Fibroblast of villous mesenchyme (primary cell): ENCODE measurements around the gene ZMYND19. TPM values are rescaled to one million over a fixed set of nuclear protein-coding genes. Genes with fewer than 3 reads are reported as not detected.
A peak's percentile ranks its signal among the peaks of the same experiment; 100 is the strongest.

Source experiments
- DNase-seq: peaks from one replicate; pipeline ENCODE4 v3.0.0-alpha.2; 2010; ENCODE audit warnings: low read depth
- H3K4me3 ChIP-seq: 2 replicates; pipeline ENCODE4 v1.5.1; 2011; ENCODE audit warnings: low read depth, mild to moderate bottlenecking, low read length
- CTCF ChIP-seq: IDR thresholded peaks from 2 replicates; pipeline ENCODE4 v1.5.1; 2012; ENCODE audit warnings: low read depth, mild to moderate bottlenecking, low read length; ENCODE audit not compliant: insufficient read depth
- total RNA-seq: library from RNA; depleted of rRNA; stranded (reverse); fragments of >200 nt; gene quantifications from 2 replicates; pipeline ENCODE4 v1.2.3, GENCODE V29; 2012

Gene ZMYND19
- total RNA-seq, 1 donor: 18.6 TPM

DNA sequence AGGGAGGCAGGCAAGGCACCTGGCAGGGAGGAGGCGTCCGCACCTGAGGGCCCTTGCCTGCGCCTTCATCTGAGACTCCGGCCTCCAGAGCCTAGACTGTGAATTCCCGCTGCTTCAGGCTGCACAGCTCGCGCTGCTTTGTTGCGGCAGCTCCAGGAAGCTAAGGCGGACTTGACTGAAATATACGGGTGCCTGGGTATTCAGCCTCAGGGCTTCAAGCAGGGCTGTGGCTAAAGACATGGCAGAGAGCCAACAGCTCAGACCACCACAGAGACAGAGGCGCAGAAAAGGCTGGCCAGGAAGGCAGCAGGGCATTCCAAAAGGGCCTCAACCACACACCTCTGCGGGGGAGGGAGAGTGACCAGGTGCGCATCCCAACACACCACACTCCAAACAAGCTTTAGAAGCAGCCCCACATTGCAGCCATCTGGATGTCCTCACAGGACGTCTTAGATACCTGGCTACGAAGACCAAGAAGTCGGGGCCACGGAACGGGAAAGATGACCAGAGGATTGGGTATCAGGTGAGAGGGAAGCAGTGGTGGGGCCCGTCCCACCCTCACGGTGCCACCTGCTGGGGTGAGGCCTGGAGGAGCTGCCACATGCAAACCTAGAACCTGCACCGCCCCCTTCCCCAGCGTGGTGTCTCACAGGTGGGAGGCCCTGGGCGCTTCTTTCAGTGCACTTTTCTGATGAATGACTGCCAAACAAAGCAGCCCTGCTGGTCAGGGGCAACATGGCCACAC lies 9.9 kb downstream of the ZMYND19 start:
- no peak for DNase-seq
- TF ChIP-seq CTCF: no peak
- no peak overlapping the region for H3K4me3 ChIP-seq

GRCh38 chr9:137579259-137579604 lies 11.1 kb downstream of the ZMYND19 start:
- TF ChIP-seq CTCF: no peak
- no peak for DNase-seq
- H3K4me3 ChIP-seq: peak overlapping the region; percentile 86

DNA sequence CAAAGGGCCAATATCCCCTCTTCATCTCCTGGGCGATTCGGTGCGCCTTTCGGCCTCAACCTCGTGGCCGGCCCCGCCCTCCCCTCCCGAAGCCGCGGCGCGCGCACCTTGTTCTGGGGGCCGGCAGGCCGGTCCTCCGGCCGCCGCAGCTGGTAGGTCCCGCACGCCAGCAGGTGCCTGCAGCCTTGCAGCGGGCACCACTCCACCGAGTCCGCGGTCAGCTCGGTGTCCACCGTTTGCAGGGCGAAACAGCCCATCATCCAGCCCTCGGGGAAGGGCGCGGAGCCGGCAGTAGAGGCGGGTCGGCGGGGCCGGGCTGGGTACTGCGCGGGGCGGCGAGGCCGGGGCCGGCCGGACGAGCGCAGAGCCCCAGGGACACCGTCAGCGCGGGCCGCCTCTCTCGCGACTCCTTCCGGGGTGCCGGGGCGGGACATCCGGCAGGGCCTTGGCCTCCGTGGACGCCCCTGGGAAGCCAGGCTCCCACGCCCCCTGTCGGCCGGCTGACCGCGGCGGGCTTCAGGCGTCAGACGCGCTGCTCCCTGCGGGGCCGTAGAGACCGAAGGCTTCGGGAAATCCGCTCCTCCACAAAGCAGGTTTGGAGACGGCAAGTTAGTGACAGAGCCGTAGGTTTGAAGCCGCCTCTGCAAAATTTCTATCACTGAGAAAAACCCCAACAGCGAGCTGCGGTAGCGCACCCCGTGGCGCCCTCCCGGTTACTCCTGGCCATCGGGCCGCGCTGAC lies 11.6 kb downstream of the ZMYND19 start, which contains the start of gene DPH7:
Gene DPH7, minus strand, starts transcription at position 408 of the 741 bp plus-strand sequence. Its CDS starts 148 bp downstream, at position 260.
- TF ChIP-seq CTCF: peak; percentile 89
- peak; percentile 90 for DNase-seq
- H3K4me3 ChIP-seq: peak within 1 kb of the TSS; percentile 86

GRCh38 chr9:137575716-137576411 lies 14.4 kb downstream of the ZMYND19 start:
- no peak for TF ChIP-seq CTCF
- H3K4me3 ChIP-seq: no peak overlapping the region
- DNase-seq: no peak

GRCh38 chr9:137575364-137575715 lies 15.0 kb downstream of the ZMYND19 start:
- peak; percentile 77 for DNase-seq
- TF ChIP-seq CTCF: no peak

DNA sequence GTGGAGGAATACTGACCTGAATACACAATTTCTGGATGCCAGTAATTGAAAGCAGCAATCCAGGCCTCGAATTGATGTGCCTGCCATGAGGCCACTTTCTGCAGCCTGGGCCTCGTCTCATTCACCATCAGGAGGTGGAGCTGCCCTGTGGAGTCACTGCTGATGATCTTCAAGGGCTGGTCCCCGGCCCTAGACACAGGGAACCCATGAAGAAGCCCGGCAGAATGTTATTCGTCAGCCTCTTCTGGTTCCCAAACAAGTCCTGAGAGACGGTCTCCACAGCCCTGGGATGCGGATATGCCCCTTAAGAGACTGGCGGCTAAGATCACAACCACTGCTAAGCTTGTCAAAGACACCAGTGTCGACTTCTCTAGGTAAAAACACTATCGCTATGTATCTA lies 16.1 kb downstream of the ZMYND19 start:
- H3K4me3 ChIP-seq: no peak overlapping the region
- no peak for TF ChIP-seq CTCF
- DNase-seq: no peak

More at GRCh38 chr9:137575364-137575715, 15.0 kb downstream of the ZMYND19 start:
- no peak overlapping the region for H3K4me3 ChIP-seq
